NCI-H2227 treated with DMSO at 0.1 percent for 48 hours (cell line): Measurements from ENCODE around the gene TP53TG3D.
"Not testable (repeated sequence)": the region's sequence is repeated elsewhere in the genome, so short reads cannot be mapped to it uniquely, and the experiment has no call there.

Experiments
- DNase-seq: peaks from one replicate; lab custom pipeline; 2025; lab: John Stamatoyannopoulos, UW

TP53TG3D gene

GRCh38 chr16:32252986-32253385, at the start of gene TP53TG3D:
Gene TP53TG3D (plus strand): TSS chr16:32253286. CDS start chr16:32253354, 68 bp downstream.
- DNase-seq, result not testable (repeated sequence)

GRCh38 chr16:32253507-32253906, 421 bp downstream of the TP53TG3D start:
- DNase-seq, result not testable (repeated sequence)

- DNase-seq, result not testable (repeated sequence)
Measured at GRCh38 chr16:32261526-32261925, 8.4 kb downstream of the TP53TG3D start.

GRCh38 chr16:32263552-32263951, 10.5 kb downstream of the TP53TG3D start:
- DNase-seq, result not testable (repeated sequence)

- not testable (repeated sequence) for DNase-seq
Measured at GRCh38 chr16:32281910-32282309, 28.8 kb downstream of the TP53TG3D start.

GRCh38 chr16:32283024-32283423, 29.9 kb downstream of the TP53TG3D start:
- DNase-seq, result not testable (repeated sequence)

GRCh38 chr16:32283917-32284495, 30.9 kb downstream of the TP53TG3D start:
- not testable (repeated sequence) for DNase-seq

- DNase-seq, result not testable (repeated sequence)
Measured at GRCh38 chr16:32284800-32285796, 32.0 kb downstream of the TP53TG3D start.

- DNase-seq, result not testable (repeated sequence)
Measured at GRCh38 chr16:32286193-32286592, 33.1 kb downstream of the TP53TG3D start.

- DNase-seq, result not testable (repeated sequence)
Measured at GRCh38 chr16:32287743-32288142, 34.7 kb downstream of the TP53TG3D start.

- not testable (repeated sequence) for DNase-seq
Measured at GRCh38 chr16:32289197-32289596, 36.1 kb downstream of the TP53TG3D start.

- not testable (repeated sequence) for DNase-seq
Measured at GRCh38 chr16:32302776-32303175, 49.7 kb downstream of the TP53TG3D start.
